NCI-H510A treated with DMSO at 0.1 percent for 48 hours (cell line): ENCODE results near the gene FAHD2A.
"Not testable (repeated sequence)": the region's sequence is repeated elsewhere in the genome, so short reads cannot be mapped to it uniquely, and the experiment has no call there.

Source experiments
- DNase-seq: peaks from one replicate; lab custom pipeline; 2025; lab: John Stamatoyannopoulos, UW

Gene FAHD2A

GRCh38 chr2:95435872-95436209 is 33.3 kb downstream of the FAHD2A start:
- not testable (repeated sequence) for DNase-seq

DNA sequence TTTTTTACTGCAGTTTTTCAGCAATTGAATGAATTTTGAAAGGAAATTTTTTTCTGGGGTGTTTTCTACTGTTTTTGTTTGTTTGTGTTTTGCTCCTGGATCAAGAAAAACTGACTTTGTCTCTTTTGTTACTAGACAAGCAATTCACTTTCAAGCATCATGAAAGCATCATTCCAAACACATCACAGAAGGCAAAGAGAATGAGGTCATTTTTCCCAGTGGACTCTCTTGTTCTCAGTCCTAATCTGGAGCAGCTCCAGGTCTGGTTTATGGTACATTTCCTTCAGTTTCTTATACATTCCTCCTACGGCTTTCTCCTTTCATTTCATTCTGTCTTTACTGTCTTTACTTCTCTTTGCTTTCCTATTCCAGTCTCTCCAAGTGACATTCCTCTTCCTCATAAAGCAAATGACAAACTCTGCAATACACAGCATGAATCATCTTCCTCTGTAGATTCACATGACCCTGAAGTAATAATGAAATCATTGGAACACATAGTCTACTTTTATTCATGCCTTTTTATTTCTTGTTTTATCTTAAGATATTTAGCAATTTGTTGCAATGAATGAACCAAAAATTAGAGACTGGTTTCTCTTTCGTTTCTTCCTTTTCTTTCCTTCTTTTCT is 40.1 kb downstream of the FAHD2A start:
- DNase-seq, result not testable (repeated sequence)

GRCh38 chr2:95445317-95445716 is 42.8 kb downstream of the FAHD2A start:
- not testable (repeated sequence) for DNase-seq

DNA sequence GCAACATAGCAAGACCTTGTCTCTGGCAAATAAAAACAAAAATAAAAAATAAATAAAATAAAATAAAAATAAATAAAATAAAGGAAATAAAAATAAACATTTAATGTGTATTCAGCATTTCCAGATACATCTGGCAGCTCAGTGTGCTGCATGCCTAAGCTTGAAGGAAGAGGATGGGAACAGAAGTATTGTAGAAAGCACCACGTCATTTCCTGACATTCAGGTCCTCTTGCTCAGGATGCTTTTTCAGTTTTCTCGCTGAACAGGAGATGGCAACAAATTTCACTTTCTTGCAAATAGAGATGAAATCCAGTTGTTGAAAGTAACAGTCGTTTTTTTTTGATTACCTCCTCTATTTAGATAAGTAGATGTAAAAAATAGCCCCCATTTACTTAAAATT is 60.8 kb downstream of the FAHD2A start:
- not testable (repeated sequence) for DNase-seq
